Ishikawa (cell line): ENCODE measurements around the gene TRAPPC12.

ENCODE experiments used
- CEBPB ChIP-seq: IDR thresholded peaks from 2 replicates; pipeline ENCODE4 v1.6.1; 2012
- CREB1 ChIP-seq: IDR thresholded peaks from 2 replicates; pipeline ENCODE4 v1.6.1; 2012; ENCODE audit warnings: low read depth
- EGR1 ChIP-seq: IDR thresholded peaks from 2 replicates; pipeline ENCODE4 v1.6.1; 2012
- EP300 ChIP-seq: IDR thresholded peaks from 2 replicates; pipeline ENCODE4 v1.6.1; 2012; ENCODE audit warnings: borderline replicate concordance
- FOXM1 ChIP-seq: IDR thresholded peaks from 2 replicates; pipeline ENCODE4 v1.6.1; 2012; ENCODE audit warnings: low read depth, borderline replicate concordance
- MAX ChIP-seq: IDR thresholded peaks from 2 replicates; pipeline ENCODE4 v1.6.1; 2012
- NFIC ChIP-seq: IDR thresholded peaks from 2 replicates; pipeline ENCODE4 v1.6.1; 2012
- RAD21 ChIP-seq: IDR thresholded peaks from 2 replicates; pipeline ENCODE4 v1.6.1; 2012; ENCODE audit warnings: low read depth
- REST ChIP-seq: IDR thresholded peaks from 2 replicates; pipeline ENCODE4 v1.6.1; 2012; ENCODE audit warnings: low read depth, mild to moderate bottlenecking
- TAF1 ChIP-seq: IDR thresholded peaks from 2 replicates; pipeline ENCODE4 v1.6.1; 2012; ENCODE audit warnings: low read depth, mild to moderate bottlenecking
- TCF12 ChIP-seq: IDR thresholded peaks from 2 replicates; pipeline ENCODE4 v1.6.1; 2012; ENCODE audit warnings: low read depth
- TEAD4 ChIP-seq: IDR thresholded peaks from 2 replicates; pipeline ENCODE4 v1.6.1; 2012
- USF1 ChIP-seq: IDR thresholded peaks from 2 replicates; pipeline ENCODE4 v1.6.1; 2012
- YY1 ChIP-seq: IDR thresholded peaks from 2 replicates; pipeline ENCODE4 v1.6.1; 2012; ENCODE audit warnings: low read depth
- ZBTB7A ChIP-seq: IDR thresholded peaks from 2 replicates; pipeline ENCODE4 v1.6.1; 2012; ENCODE audit warnings: low read depth

TRAPPC12 gene

GRCh38 chr2:3512086-3512485, 132.6 kb downstream of the TRAPPC12 start:
- TF ChIP-seq CREB1 (no peak), REST (no peak), YY1 (no peak), MAX (no peak), ZBTB7A (no peak), USF1 (no peak), TEAD4 (no peak), FOXM1 (no peak)

DNA sequence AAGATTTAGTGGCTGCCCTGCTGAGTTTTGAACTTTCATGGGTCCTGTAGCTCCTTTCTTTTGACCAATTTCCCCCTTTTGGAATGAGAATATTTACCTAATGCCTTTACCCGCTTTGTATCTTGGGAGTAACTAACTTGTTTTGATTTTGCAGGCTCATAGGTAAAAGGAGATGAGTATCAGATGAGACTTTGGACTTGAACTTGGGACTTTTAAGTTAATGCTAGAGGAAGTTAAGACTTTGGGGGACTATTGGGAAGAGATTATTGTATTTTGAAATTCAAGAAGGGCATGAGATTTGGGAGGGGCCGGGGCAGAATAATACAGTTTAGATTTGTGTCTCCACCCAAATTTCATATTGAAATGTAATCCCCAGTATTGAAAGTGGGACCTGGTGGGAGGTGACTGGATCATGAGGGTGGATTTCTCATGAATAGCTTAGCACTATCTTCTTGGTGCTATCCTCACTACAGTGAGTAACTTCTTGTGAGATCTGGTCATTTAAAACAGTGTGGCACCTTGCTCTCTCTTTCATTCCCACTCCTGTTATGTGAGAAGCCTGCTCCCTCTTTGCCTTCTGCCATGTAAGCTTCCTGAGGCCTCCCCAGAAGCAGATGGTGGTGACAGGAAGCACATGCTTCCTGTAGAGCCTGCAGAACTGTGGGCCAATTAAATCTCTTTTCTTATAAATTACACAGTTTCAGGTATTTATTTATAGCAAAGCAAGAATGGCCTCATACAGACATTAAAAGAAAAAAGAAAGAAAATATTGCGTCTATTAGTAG, 133.7 kb downstream of the TRAPPC12 start:
- TF ChIP-seq REST (no peak), MAX (no peak), EGR1 (no peak), CEBPB (no peak), TAF1 (no peak), YY1 (no peak)

DNA sequence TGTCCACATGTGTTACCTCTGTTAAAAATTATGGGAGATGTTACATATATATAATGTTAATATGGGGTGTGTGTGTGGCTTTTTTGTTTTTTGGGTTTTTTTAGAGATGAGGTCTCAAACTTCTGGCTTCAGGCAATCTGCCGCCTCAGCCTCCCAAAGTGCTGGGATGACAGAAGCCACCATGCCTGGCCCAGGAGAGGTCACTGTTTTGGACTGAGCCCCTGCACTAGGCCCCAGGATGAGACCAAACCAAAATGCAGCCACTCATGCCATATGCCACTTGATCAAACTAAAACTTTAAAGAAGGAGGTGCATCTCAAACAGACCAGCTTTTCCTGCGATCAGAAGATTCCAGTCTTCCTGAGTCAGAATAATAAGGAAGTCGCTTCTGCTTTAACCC, 137.3 kb downstream of the TRAPPC12 start:
- TF ChIP-seq CEBPB (no peak), USF1 (no peak), EGR1 (no peak), TAF1 (no peak), NFIC (no peak), TEAD4 (no peak), EP300 (no peak), TCF12 (no peak), MAX (no peak), YY1 (no peak), FOXM1 (no peak), CREB1 (no peak)

GRCh38 chr2:3517948-3518495, 138.5 kb downstream of the TRAPPC12 start:
- TF ChIP-seq TEAD4 (no peak), EP300 (no peak), MAX (no peak), YY1 (no peak)

GRCh38 chr2:3518496-3519254, 139.2 kb downstream of the TRAPPC12 start:
- no peak for TF ChIP-seq TCF12
- no peak for TF ChIP-seq MAX
- TF ChIP-seq ZBTB7A, result no peak; the same call in 1 of the 2 replicates
- no peak for TF ChIP-seq USF1
- TF ChIP-seq EGR1, result 0 out of 2 replicates have a peak, but pooled peaks have one; percentile 19
- TF ChIP-seq REST, result no peak
- peak; percentile 70; the same call in 1 of the 2 replicates for TF ChIP-seq TAF1
- no peak for TF ChIP-seq FOXM1
- 0 out of 2 replicates have a peak, but pooled peaks have one; percentile 36 for TF ChIP-seq NFIC
- no peak for TF ChIP-seq YY1
- no peak for TF ChIP-seq CREB1
- TF ChIP-seq EP300, result peak; percentile 34; the same call in 1 of the 2 replicates
- no peak for TF ChIP-seq RAD21
- TF ChIP-seq TEAD4, result no peak
- TF ChIP-seq CEBPB, result no peak
